K562 treated with DMSO at 1 percent for 24 hours (cell line): ENCODE data around the gene PCDHA8. TPM values are rescaled to one million over a fixed set of nuclear protein-coding genes. Genes with fewer than 3 reads are reported as not detected.

Experiments
- total RNA-seq: library from RNA; unstranded; fragments of 300-600 nt; gene quantifications from 2 replicates; pipeline ENCODE4 v1.2.3, GENCODE V29; 2022; ENCODE audit warnings: low read depth; ENCODE audit not compliant: insufficient read depth

PCDHA8 gene
- total RNA-seq = not detected in 2 replicates

GRCh38 chr5:140840978-140841962 lies at the start of gene PCDHA8:
Gene PCDHA8 (plus strand): TSS chr5:140841187. CDS start chr5:140841322, 135 bp downstream.

GRCh38 chr5:140794595-140795258 lies 46.3 kb upstream of the PCDHA8 start, which contains the start of gene PCDHA2:
Gene PCDHA2 (plus strand): TSS chr5:140794852.

GRCh38 chr5:140800816-140801493 lies 40.0 kb upstream of the PCDHA8 start, which contains the start of gene PCDHA3:
Gene PCDHA3 (plus strand): TSS chr5:140801057.

GRCh38 chr5:140806834-140807775 lies 33.9 kb upstream of the PCDHA8 start, which contains the start of gene PCDHA4:
Gene PCDHA4 (plus strand): TSS chr5:140807068.

GRCh38 chr5:140821375-140822280 lies 19.4 kb upstream of the PCDHA8 start, which contains the start of gene PCDHA5:
Gene PCDHA5 (plus strand): TSS chr5:140821613.

GRCh38 chr5:140827704-140828361 lies 13.2 kb upstream of the PCDHA8 start, which contains the start of gene PCDHA6:
Gene PCDHA6 (plus strand): TSS chr5:140827960. CDS start chr5:140828092, 132 bp downstream.

GRCh38 chr5:140833993-140834392 lies 7.0 kb upstream of the PCDHA8 start, which contains the start of gene PCDHA7:
Gene PCDHA7 (plus strand): TSS chr5:140834269. CDS start chr5:140834384, 115 bp downstream.

GRCh38 chr5:140848139-140849102 lies 7.4 kb downstream of the PCDHA8 start, which contains the start of gene PCDHA9:
Gene PCDHA9 (plus strand): TSS chr5:140848382. CDS start chr5:140848496, 114 bp downstream.

GRCh38 chr5:140855772-140856674 lies 15.0 kb downstream of the PCDHA8 start, which contains the start of gene PCDHA10:
Gene PCDHA10 (plus strand): TSS chr5:140855897. CDS start chr5:140856049, 152 bp downstream.

GRCh38 chr5:140868721-140869554 lies 28.0 kb downstream of the PCDHA8 start, which contains the start of gene PCDHA11:
Gene PCDHA11 (plus strand): TSS chr5:140868957. CDS start chr5:140869104, 147 bp downstream.

GRCh38 chr5:140875085-140876065 lies 34.4 kb downstream of the PCDHA8 start, which contains the start of gene PCDHA12:
Gene PCDHA12 (plus strand): TSS chr5:140875308. CDS start chr5:140875473, 165 bp downstream.

GRCh38 chr5:140881889-140882590 lies 41.1 kb downstream of the PCDHA8 start, which contains the start of gene PCDHA13:
Gene PCDHA13 (plus strand): TSS chr5:140882124. CDS start chr5:140882269, 145 bp downstream.

